Hematopoietic multipotent progenitor cell treated with erythropoietin and hydrocortisone succinate and interleukin-3 and kit ligand, for 8 days (in vitro differentiated cells): ENCODE results near the gene PBX1.

Experiments
- DNase-seq: peaks from one replicate; pipeline ENCODE4 v3.0.0-alpha.2; 2015

The PBX1 gene

DNA sequence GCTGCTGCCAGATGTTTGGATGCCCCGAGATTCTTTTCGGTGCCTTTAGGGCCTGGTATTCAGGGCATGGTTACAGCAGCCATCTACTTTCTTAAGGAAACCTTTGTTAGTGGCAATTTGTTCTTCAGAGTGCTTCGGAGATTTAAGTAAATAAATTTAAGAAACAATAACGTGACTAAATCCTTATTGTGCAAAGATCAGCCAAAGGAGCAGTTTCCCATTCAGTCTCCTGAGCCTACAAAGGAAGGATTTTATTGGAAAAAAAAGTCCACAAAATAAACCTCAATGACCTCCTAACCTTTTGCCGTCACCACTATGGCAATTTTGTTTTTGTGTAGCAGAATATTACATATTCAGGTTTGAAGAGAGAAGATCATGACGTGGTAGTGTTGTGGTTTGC is 231.1 kb downstream of the PBX1 start:
- DNase-seq = no peak

DNA sequence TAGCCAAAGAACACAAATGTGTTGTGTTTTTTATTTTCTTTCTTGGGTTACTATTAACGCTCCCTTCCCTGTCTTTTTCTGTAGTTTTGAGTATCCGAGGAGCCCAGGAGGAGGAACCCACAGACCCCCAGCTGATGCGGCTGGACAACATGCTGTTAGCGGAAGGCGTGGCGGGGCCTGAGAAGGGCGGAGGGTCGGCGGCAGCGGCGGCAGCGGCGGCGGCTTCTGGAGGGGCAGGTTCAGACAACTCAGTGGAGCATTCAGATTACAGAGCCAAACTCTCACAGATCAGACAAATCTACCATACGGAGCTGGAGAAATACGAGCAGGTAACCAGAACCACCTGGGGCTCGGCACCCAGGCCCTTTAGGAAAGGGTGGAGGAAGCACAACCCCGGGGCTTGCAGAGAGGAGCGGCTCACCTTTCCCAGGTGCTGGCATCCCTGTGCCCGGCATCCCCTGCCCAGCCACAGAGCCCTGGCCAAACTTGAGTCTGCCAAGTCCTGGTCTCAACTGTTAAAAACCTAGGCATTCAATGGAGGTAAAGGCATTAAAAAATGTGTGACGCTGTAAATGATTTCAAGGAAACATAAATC is 233.5 kb downstream of the PBX1 start:
- no peak for DNase-seq

DNA sequence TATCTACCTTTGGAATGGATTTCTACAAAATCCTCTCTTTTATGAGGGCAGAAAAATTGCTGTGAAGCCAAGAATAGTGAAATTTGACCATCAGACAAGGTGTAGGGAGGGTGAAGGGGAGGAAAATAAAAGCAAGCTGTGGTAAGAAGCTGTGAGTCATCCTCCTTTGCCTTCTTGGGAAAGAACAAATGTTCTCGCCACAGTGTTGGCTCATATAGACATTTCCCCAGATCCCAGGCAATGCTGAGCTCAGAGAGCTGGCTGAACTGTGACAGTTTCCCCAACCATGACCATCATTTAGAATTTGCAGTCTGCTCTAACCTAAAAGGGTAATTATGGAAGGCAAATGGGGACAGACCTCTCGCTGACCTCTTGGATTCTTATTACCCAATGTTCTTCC is 235.4 kb downstream of the PBX1 start:
- DNase-seq = no peak

DNA sequence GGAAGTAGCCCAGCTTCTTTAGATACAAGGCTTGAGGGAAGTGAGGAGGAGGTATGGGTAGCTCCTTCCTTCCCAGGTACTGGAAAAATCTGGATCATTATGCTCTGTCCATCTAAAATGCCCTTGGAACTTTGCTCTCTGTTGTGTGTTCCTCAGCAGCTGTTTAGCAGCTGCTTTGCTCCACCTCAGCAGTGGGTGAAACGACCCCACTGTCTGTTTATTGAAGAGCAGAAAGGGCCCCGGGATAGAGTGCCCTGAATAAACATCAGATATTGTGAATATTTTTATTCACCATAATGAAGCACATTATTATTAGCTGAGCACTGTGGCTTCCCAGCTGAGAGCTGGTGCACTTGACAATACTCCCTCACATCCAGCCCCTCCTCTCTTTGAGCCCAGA is 237.9 kb downstream of the PBX1 start:
- no peak for DNase-seq

DNA sequence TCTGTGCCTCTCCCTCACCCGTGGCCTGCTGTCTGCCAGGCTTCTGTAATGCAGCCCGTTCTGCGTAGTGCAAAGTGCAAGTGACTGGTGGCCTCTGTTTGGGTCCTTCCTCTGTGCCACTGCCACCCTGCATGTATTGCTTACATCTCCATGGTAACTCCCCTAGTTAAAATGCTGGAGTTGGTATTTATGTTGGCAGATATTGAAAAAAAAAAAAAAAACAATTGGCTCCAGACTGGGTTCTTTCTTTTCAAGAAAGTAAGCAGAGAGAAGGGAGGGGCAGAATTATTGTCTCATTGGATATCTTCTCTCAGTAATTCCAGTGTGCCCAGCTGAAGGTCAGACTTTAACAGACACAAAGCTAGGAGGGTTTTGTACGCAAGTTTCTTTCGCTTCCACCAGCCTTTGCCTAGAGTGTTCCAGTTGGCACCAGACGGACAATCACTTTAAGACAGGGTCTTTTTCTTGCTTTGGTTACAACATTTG is 242.3 kb downstream of the PBX1 start:
- no peak for DNase-seq

DNA sequence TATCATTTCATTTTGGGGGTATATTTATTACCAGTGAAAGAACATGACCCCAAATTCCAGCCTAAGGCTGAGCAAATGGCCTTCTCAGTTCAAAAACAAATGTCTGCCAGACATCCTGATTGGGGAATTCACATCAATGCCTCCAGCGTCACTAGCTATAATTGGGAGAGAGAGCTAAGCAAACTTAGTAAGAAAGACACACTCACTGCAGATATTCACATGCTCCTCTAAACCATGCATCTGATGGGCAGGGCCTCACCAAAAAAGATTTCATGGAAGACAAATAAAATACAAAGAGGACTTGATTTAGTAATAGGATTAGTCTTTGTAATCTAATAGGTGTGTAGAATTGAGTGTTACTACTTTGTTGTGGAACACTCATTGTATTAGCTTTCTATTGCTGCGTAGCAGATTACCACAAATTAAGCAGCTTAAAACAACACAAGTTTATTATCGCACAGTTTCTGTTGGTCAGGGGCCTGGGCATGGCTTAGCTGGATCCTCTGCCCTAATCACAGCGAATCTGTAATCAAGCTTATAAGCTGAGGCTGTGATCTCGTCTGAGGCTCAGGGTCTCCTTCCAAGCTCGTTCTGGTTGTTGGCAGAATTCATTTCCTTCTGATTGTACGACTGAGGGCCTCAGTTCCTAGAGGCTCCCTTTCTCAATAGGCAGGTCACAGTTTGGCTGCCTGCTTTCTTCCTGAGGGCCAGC is 243.0 kb downstream of the PBX1 start:
- DNase-seq = no peak

DNA sequence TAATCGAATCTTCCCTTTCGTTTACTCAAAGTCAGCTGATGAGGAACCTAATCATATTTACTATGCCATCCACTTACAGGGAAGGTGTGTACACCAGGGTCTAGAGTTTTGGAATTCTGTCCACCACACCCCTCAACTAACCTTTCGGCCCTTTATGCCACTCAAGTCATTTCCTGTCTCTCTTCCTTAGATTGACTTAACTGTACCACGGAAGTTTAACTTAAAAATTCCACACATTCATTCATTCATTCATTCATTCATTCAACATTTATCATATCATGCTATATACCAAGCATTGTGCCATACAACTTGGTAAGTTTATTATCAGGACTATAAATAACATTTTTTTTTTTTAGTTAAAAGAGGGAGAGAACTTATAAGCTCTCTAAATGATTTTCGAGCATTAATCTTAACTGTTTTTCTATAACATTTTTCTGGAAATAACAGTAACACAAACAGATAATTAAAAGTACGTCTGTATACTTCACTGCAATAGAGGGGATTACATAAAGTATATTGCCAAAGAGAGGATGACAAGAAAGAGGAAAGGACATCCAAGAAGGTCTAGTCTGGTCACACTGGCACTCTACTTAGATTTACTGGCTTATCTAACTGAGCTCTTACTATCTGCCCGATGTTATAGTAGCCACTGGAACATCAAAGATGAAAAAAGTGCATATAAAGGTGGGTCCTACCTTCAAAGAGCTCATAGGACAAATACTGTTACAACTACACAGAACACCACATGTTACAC is 243.7 kb downstream of the PBX1 start:
- DNase-seq = no peak

DNA sequence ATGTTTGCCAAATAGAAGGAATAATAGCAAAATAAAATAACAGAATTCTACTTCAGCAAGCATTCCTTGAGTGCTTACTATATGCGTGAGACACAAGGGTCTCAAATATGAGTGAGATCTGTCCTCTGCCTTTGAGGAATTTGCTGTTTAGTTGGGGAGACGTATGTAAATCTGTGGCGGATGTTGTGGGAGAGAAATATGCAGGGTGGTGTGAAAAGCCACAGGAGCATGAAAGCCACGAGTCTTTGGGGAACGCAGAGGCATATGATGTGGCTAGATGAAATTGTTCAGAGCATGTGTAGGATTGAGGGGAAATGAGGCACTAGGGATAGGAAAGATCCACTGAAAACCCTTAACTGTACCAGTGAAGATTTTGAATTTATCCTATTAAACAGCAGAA is 244.4 kb downstream of the PBX1 start:
- DNase-seq = no peak

DNA sequence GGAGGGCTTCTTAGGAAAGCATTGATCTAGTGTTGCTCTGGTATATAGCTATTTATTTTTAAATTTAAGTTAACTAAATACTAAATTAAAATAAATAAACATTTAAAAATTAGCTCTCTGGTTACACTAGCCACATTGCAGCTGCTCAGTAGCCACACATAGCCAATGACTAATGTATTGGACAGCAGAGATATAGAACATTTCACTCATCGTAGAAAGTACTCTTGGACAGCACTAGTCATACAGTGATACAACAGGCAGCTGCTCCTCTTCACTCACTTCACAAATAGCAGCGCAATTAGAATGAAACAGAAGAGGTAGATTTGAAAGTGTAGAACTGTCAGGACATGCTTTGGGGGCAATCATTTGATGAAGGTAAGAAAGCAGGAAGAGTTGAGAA is 245.4 kb downstream of the PBX1 start:
- DNase-seq = no peak

DNA sequence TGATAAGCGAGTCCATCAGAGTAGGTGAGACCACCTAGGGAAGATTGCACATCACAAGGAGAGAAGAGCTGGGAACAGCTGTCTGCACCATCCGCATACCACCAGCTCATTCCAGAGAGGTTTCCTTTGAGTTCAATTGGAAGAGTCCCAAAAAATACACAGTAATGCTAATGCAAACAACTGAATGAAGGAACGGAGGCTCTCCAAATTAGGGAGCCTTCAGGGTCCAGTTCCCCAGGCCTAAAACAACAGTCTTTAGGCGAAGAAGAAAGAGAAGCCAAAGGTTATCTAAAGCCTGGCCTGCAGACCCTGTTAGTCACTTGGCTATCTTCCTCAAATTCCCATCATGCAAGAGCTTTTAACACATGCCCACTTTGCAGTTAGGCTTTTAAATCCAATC is 246.4 kb downstream of the PBX1 start:
- DNase-seq = no peak

DNA sequence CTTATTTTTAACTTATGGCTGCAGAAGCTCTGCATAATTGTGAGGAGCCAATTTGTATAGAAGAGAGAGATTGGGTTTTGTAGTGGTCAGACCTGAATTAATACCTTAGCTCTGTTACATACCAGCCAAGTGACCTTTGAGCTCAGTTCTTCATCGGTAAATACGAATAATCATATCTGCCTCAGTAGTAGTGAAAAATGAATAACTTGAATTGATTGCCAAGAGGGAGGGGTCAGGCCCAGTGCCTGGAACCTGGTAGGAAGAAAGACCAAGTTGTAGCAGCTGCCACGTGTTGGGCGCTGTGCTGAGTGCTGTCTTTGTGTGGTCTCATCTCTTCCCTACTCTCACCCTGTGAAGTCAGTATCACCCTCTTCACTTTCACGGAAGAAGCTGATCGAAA is 247.5 kb downstream of the PBX1 start:
- DNase-seq = no peak

DNA sequence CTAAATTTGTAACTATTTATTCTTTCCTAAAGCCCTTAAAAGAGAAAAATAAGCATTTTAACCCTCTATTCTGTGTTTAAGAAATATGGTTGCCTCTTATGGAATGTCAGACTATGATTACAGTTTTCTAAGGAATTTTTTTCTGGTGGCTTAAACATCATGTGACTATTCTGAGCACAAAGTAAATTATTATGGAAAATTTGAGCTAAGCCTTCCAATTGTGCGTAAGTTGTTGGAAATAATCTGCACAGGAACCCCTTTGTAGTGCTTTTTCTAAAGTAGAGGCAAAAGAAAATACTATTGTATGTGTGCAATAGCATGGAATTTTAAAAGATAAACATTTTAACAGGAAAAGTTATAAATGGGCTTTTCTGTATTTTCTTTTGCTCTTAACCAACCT is 254.8 kb downstream of the PBX1 start:
- DNase-seq = no peak

DNA sequence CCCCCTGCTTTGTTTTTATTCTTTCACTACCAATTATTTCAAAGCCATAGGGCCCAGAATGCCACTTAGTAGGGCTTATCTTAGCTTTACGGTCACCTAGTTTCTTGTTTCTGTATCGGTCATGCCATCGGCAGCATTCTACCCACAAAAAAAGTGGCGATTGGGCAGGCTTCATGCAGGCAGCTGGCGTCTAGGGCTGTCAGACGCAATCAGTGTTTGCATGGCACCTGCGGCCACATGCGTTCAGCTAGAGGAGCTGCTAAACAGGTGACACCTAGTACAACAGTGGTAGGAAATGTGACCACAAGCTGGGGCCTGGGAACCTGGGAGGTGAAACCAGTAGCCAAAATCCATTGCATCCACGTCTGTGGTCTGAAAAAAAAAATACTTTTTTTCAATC is 262.7 kb downstream of the PBX1 start:
- no peak for DNase-seq

DNA sequence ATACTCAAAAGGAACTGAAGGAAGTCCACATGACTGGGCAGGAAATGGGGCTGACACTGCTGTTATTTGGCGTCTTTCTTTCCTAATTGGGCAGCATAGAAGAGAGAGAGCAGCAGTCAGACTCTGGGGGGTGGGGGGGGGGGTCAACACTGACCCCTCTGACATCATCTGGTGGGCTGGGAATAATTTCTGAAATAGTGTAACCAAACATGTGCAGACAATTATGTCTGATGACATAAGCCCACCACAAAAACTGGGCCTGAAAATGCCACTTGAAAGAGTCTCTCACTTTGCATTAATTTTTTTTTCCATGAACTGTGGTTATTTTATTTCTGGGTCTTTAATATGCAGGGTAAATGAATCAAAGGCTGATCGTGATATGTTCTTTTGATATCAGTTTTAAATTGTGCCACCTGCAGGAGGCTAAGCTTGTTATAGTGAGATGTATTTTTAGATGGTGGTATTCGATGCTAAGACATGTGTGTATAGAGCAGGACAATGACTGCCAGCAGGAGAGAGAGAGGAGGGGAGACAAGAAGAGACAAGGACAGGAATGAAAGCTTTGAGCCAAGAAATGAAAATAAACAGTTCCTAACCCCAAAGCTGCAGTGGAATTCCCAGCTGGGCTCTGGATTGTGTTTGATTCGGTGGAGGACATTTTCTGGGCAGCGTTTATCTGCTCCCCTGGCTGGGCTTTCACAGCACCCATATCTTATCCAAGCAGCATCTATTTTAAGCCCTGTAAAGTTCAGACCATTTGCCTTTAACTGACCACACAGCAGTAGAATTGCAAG is 264.7 kb downstream of the PBX1 start:
- DNase-seq = no peak

DNA sequence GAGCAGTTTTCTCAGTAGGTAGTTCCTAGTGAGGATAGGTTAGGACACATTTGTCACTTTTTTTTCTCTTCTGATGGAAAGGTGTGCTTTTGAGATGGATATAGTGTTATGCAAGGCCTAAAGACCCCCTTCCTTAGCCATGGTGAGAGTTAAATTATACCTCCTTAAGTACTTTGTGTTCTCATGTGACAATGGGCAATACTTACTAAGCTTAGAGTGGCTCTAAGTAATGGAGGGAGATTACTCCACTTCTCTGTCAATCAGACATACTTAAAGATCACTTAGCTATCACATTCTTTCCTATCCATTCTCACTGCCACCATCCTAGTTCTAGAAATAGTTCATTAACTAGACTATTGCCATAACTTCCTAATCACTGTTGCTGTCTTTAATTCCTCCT is 265.6 kb downstream of the PBX1 start:
- no peak for DNase-seq

DNA sequence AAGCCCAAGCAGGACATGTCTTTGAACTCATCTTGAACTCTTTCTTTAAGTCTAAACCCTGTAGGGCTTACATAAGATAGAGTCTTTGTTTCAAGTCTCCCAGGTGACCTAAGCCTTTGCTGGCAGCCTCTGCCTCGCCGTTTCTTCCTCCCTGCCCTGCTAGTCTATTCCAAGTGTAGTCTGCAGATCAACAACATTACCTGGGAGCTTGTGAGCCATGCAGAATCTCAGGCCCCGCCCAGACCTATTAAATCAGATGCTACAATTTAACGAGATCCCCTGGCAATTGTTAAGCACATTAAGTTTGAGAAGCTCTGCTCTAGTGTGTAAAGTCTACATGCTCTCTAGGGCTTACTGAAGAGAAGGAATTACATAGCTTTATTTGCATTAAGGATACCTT is 271.6 kb downstream of the PBX1 start:
- no peak for DNase-seq

DNA sequence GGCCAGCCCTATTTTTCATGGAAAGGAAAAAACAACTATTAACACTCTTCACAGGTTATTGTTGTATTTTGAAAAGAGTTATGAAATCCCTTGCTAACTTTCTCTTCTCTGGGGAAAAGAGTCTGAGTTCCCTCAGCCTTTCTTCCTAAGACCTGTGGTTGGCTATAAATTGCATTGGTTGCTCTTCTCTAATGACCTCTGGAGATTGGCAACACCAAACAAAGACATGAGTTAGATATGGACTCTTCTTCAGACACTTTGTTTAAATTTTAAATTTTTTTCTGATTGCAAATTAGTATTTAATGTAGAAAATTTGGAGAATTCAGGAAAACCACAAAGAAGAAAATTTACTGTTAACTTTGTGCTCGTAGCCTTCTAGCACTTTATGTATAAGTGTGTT is 275.7 kb downstream of the PBX1 start:
- DNase-seq = no peak

DNA sequence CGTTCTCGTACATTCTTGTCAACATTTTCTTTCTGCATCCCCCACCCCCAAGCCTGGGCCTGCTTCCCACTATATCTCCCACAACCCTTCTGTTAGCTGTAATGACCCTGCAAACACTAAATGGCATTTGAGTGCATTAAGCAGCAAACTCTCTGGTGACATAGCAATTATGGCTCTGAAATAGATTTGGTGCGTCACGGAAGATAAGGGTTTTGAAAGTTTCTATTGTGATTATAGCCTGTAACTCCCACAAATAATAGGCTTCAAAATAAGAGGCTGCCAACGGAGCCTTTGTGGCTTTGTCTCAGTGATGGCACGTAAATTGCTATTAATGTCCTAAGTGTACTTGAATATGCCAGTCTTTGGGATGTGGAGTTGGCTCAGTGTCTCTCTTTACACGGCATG is 277.6 kb downstream of the PBX1 start:
- DNase-seq = no peak

DNA sequence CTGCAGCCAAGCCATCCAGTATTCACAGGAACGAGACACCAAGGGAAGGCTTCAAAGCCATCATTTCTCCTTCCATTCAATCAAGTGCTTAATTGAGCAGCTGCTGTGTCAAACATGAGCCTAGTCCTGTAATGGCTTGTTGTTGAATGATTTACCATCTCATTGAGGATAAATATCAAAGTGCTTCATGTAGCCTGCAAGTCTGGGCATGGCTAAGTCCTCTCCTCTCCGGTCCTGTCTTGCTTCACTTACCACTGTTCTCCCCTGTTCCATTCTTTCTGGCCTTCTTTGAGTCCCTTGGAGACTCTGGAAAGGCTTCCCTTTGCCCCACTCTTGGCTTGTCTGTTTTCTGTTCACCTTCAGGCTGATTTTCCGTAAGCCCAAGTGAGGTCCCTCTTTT is 279.8 kb downstream of the PBX1 start:
- DNase-seq = no peak

DNA sequence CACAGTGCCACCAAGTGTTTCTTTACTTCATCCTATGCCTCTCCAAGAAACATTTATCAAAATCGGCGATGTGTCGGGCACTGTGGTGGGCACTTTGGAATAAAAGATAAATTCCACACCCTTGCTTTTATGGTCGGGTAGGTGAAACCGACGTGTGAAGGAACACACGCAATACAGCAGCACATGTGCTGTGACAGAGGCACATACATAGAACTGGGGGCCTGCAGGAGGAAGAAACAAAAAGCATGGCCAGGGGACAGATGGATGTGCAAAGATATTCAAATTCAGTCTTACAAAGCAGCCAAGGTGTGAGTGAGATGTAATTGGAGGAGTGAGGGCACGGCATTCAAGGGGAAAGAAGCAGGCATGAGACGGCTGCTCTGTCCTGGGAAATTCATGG is 282.0 kb downstream of the PBX1 start:
- DNase-seq = no peak

DNA sequence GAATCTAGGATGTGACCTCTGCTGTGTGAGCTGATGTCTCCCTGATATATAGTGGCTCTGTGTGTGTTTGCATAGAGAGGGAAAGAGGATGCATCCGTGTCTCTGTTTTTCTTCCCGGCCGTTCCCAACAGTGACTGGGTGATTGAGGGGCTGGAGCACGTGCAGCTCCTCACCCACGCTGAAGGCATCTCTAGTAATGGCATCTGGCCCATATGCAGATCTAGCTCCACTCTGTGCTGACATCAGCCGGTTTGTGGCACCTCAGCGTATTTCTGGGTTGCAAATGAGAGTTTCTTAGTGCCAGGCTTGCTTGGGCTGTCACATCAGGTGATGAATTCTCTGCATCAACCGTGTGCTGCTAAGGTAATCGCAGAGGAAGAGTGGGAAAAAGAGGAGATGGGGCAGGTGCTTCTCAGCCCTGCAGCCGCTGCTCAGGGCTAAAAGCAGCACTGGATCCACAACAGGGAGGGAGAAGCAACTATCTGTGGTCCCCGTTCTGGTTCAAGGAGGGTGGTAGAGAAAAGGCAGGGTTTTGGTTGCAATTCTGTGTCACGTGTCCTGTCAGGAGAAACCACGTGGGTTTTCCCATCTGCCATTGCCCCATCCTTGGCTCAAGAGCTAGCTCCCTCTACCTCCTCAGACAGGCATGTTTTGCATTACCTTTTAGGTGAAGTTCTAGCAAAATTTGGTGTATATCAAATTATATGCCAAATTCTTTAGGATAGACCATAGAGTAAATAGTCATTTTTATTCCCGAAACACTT is 282.9 kb downstream of the PBX1 start:
- DNase-seq = no peak

DNA sequence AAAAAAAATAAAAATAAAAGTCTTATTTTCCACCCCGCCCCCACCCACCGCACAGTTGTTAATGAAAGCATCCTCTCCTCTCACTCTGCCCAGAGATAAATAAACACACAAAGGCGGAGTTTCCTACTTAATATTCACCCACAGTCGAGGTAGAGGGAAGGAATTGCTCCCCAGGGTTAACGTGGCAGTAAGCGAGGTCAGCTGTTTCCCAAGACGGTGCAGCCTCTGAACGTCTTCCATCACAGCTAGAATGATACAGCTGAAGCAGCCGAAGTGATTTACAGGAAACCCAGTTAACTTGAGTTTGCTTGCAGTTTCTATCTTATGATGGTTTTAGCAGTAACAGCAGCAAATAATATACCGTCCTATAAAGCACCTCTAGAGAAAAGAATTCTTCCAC is 283.9 kb downstream of the PBX1 start:
- no peak for DNase-seq
